ENCODE measurements around the gene SIGLEC6. TPM values are rescaled to one million over a fixed set of nuclear protein-coding genes. Genes with fewer than 3 reads are reported as not detected.

SIGLEC6 gene
- total RNA-seq, 1 experiment from 2014 or later, result 0.37 TPM

DNA sequence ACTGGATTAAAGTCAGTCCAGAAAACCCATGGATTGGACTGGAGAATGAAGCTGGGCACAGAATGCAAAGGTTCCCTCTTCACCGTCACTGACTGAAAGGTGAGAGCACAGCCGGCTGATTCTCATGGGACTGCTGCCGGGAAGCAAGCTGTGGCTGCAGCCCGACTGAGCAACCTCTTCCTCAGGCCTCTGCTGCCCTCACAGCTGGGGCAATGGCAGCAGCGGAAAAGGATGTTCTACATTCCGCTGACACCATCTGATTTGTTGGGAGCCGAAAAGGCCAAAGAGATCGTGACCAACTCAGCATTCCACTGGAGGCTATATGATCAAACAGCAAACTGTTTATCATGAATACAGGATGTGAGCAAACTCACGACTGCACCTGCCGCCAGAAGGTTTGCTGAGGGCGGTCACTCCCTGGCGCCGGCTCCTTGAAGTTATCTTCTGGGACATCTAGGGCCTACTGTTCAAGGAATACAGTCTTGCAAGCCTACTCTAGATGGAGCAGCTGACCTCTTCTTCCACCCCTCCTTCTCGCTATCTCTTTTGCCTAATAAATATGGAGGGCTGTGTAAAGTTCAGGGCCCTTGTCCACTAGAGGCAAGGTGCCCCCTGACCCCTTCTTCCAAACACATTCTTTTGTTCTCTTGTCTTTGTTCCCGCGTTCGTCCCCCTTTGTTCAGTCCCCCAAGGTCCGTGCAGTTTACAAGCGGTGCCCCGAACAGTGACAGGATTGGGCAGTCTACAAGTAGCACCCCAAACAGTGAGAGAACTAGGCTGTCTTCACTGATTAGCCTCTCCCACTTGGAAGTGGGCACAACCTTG lies 19.6 kb upstream of the SIGLEC6 start (continued):
- TF ChIP-seq, protein P1, sequence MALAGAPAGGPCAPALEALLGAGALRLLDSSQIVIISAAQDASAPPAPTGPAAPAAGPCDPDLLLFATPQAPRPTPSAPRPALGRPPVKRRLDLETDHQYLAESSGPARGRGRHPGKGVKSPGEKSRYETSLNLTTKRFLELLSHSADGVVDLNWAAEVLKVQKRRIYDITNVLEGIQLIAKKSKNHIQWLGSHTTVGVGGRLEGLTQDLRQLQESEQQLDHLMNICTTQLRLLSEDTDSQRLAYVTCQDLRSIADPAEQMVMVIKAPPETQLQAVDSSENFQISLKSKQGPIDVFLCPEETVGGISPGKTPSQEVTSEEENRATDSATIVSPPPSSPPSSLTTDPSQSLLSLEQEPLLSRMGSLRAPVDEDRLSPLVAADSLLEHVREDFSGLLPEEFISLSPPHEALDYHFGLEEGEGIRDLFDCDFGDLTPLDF (CRISPR knock-in tag; IDR thresholded peaks at IDR 0.05), result no peak
- no peak for TF ChIP-seq HMGA2 (CRISPR knock-in tag; IDR thresholded peaks at IDR 0.05)
- no peak for TF ChIP-seq RELA (CRISPR knock-in tag; IDR thresholded peaks at IDR 0.05; ENCODE audit: borderline replicate concordance)

DNA sequence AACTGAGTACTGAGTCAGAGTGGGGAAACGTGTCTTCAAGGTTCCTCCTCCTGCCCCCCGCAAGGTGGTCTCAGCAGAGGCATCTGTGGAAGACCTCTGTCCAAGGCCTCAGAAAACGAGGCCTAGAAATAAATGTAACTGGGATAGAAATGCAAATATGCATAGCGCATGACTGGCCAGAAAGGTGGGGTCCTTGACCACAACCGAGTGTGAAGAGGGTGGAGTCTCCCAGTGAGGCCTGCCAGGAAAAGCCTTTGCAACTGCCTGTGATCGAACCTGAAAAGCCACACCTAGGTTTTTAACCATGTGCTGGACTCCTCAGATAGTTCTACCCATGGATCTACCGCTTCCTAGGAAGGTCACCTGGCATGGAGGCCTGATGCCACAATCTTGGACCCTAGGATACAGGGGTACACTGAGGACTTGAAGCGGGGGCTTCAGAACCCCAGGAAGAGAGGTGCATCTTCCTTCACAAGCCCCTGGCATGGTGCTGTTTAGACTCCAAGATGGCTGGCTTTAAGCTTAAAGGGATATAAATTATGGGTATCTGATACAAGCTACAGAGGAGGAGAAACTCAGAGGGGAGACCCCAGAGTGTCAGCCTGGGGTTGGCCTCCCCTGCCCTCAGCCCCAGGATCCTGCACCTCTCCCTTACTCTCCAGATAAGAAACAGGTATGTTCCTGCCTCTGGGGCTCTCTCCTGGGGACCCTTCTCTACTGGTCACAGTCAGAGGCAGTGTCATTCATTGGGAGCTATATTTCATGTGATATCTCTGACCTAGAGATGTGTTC lies 18.3 kb upstream of the SIGLEC6 start:
- DNase-seq (ENCODE audit: low spot score) (no peak), ATAC-seq (no peak)
- Mint-ChIP-seq H3K27ac (no peak overlapping the region), H3K9me3 (peaks cover 5% of the 10 kb centered on the region; the same call in 1 of the 2 replicates), H3K4me1 (peaks cover 3% of the 10 kb centered on the region), H3K36me3 (no peaks in the 10 kb centered on the region), H3K4me3 (no peak overlapping the region), H3K27me3 (ENCODE audit: low read depth) (peaks cover 56% of the 10 kb centered on the region)
- TF ChIP-seq JUN (CRISPR knock-in tag; IDR thresholded peaks at IDR 0.05), result no peak
- no peak for TF ChIP-seq KAT7 (CRISPR knock-in tag; IDR thresholded peaks at IDR 0.05; ENCODE audit: borderline replicate concordance)
- no peak for TF ChIP-seq ZNF138 (CRISPR knock-in tag; conservative IDR thresholded peaks at IDR 0.05)
- no peak for TF ChIP-seq ESRRA (CRISPR knock-in tag; IDR thresholded peaks at IDR 0.05; ENCODE audit: borderline replicate concordance)
- TF ChIP-seq, protein P2, sequence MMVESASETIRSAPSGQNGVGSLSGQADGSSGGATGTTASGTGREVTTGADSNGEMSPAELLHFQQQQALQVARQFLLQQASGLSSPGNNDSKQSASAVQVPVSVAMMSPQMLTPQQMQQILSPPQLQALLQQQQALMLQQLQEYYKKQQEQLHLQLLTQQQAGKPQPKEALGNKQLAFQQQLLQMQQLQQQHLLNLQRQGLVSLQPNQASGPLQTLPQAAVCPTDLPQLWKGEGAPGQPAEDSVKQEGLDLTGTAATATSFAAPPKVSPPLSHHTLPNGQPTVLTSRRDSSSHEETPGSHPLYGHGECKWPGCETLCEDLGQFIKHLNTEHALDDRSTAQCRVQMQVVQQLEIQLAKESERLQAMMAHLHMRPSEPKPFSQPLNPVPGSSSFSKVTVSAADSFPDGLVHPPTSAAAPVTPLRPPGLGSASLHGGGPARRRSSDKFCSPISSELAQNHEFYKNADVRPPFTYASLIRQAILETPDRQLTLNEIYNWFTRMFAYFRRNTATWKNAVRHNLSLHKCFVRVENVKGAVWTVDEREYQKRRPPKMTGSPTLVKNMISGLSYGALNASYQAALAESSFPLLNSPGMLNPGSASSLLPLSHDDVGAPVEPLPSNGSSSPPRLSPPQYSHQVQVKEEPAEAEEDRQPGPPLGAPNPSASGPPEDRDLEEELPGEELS (CRISPR knock-in tag; IDR thresholded peaks at IDR 0.05), result no peak
- TF ChIP-seq, protein P3, sequence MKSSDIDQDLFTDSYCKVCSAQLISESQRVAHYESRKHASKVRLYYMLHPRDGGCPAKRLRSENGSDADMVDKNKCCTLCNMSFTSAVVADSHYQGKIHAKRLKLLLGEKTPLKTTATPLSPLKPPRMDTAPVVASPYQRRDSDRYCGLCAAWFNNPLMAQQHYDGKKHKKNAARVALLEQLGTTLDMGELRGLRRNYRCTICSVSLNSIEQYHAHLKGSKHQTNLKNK (CRISPR knock-in tag; IDR thresholded peaks at IDR 0.05), result no peak
- TF ChIP-seq, protein P1 (CRISPR knock-in tag; IDR thresholded peaks at IDR 0.05), result no peak
- TF ChIP-seq, protein P4, sequence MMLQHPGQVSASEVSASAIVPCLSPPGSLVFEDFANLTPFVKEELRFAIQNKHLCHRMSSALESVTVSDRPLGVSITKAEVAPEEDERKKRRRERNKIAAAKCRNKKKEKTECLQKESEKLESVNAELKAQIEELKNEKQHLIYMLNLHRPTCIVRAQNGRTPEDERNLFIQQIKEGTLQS (CRISPR knock-in tag; conservative IDR thresholded peaks at IDR 0.05), result no peak
- TF ChIP-seq NR2C2 (CRISPR knock-in tag; IDR thresholded peaks at IDR 0.05), result no peak
- no peak for TF ChIP-seq GABPB1 (CRISPR knock-in tag; IDR thresholded peaks at IDR 0.05)
- CTCF ChIA-PET, result interaction anchor here (1.3 kb wide), 1 partner anchor 15 kb away, joined by 3 read pairs; no protein-coding TSS in a partner anchor
- POLR2A ChIA-PET, result interaction anchor here (0.6 to 1.6 kb wide), 2 partner anchors 18 to 125 kb away, joined by 4 to 8 read pairs; partner anchors contain the start of gene SIGLEC6

DNA sequence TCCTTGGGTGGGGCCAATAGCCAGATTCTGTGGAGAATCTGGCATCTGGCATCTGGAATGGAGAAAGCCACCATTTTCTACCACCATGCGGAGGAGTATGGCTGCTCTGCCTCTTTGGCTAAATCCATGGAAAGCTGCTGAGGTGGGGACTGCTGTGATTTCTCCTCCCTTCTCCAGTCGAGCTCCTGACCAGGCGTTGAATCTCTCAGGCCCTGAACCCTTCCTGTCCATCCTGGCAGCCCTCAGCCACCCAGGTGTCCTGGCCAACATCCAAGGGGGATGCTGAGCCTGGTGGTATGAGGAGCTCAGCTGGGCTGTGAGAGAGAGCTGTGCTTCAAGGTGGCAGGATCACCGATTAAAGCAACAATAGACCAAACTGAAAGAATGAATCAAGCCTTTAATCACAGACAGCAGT lies 17.4 kb upstream of the SIGLEC6 start:
- Mint-ChIP-seq H3K36me3 (no peaks in the 10 kb centered on the region), H3K27ac (no peak overlapping the region), H3K4me1 (peaks cover 6% of the 10 kb centered on the region), H3K4me3 (no peak overlapping the region), H3K27me3 (ENCODE audit: low read depth) (peaks cover 61% of the 10 kb centered on the region), H3K9me3 (peaks cover 5% of the 10 kb centered on the region; the same call in 1 of the 2 replicates)
- no peak for DNase-seq (ENCODE audit: low spot score)
- TF ChIP-seq GRHL2 (CRISPR knock-in tag; IDR thresholded peaks at IDR 0.05; ENCODE audit: insufficient replicate concordance, severe bottlenecking) (no peak), IRF2 (CRISPR knock-in tag; IDR thresholded peaks at IDR 0.05; ENCODE audit: borderline replicate concordance, low read depth) (no peak), ESRRA (CRISPR knock-in tag; IDR thresholded peaks at IDR 0.05; ENCODE audit: borderline replicate concordance) (no peak)
- no peak for ATAC-seq
- ChIA-PET CTCF (no interaction called here), POLR2A (interaction anchor here (1.6 kb wide), 1 partner anchor 18 kb away, joined by 4 read pairs; the partner anchor contains the start of gene SIGLEC6)

Measured in WTC11 (cell line).